K562 (cell line): ENCODE data around the gene CASKIN2. TPM values are rescaled to one million over a fixed set of nuclear protein-coding genes. Genes with fewer than 3 reads are reported as not detected.

ENCODE experiments used
- C11orf30 ChIP-seq: fragments of 450-650 bp; IDR thresholded peaks from 2 replicates; pipeline ENCODE4 v1.6.1; 2016; ENCODE audit warnings: low read depth, mild to moderate bottlenecking
- CEBPB ChIP-seq: fragments of 450-650 bp; IDR thresholded peaks from 2 replicates; pipeline ENCODE4 v1.6.1; 2016; ENCODE audit warnings: missing genetic modification characterization, missing compliant biosample characterization
- HMG20B ChIP-seq: fragments of 250-450 bp; sonication (Bioruptor Pico); IDR thresholded peaks from 2 replicates; pipeline ENCODE4 v1.5.0; 2021; ENCODE audit warnings: mild to moderate bottlenecking
- LEF1 ChIP-seq: fragments of 450-650 bp; IDR thresholded peaks from 2 replicates; pipeline ENCODE4 v1.6.1; 2016; ENCODE audit warnings: mild to moderate bottlenecking
- MCM2 ChIP-seq: fragments of 450-650 bp; IDR thresholded peaks from 2 replicates; pipeline ENCODE4 v1.6.1; 2017; ENCODE audit warnings: low read depth, mild to moderate bottlenecking
- MEF2A ChIP-seq: IDR thresholded peaks from 2 replicates; pipeline ENCODE4 v1.6.1; 2011; ENCODE audit warnings: low read depth, mild to moderate bottlenecking, low read length, moderate library complexity; ENCODE audit not compliant: control insufficient read depth
- MIER1 ChIP-seq: fragments of 450-650 bp; IDR thresholded peaks from 2 replicates; pipeline ENCODE4 v1.6.1; 2016; ENCODE audit warnings: antibody characterized with exemption, mild to moderate bottlenecking, low read depth
- NFATC3 ChIP-seq: fragments of 450-650 bp; IDR thresholded peaks from 2 replicates; pipeline ENCODE4 v1.6.1; 2017; ENCODE audit warnings: mild to moderate bottlenecking
- NFIC ChIP-seq: fragments of 450-650 bp; IDR thresholded peaks from 2 replicates; pipeline ENCODE4 v1.6.1; 2017; ENCODE audit warnings: mild to moderate bottlenecking, inconsistent platforms
- NONO ChIP-seq, 2 experiments: fragments of 200-400 bp in 1 of 2; fragments of 450-650 bp in 1 of 2; formaldehyde crosslinking in 1 of 2; IDR thresholded peaks; 2 replicates each; pipeline ENCODE4 v1.6.1; 2017; ENCODE audit warnings: low read depth in 2 of 2, mild to moderate bottlenecking in 2 of 2, moderate library complexity in 2 of 2, low read length in 1 of 2
- POLR2AphosphoS2 ChIP-seq: IDR thresholded peaks from 2 replicates; pipeline ENCODE4 v1.6.1; 2012; ENCODE audit warnings: low read length, improper control_type of control experiment
- RBFOX2 ChIP-seq: fragments of 200-400 bp; formaldehyde crosslinking; IDR thresholded peaks from 2 replicates; pipeline ENCODE4 v1.6.1; 2017; ENCODE audit warnings: low read depth, mild to moderate bottlenecking, low read length, moderate library complexity
- YY1 ChIP-seq, 3 experiments: IDR thresholded peaks; 2 replicates each; pipeline ENCODE4 v1.6.1; 2011; ENCODE audit warnings: low read length in 2 of 3, mild to moderate bottlenecking in 2 of 3, moderate library complexity in 2 of 3, borderline replicate concordance in 1 of 3, control low read depth in 1 of 3, low read depth in 1 of 3; ENCODE audit not compliant: insufficient read depth in 3 of 3, insufficient replicate concordance in 2 of 3, control insufficient read depth in 1 of 3, insufficient read length in 1 of 3; ENCODE audit errors: extremely low read depth in 1 of 3
- ZNF584 ChIP-seq: fragments of 200-800 bp; sonication (Bioruptor generic); IDR thresholded peaks from 2 replicates; pipeline ENCODE4 v1.6.1; 2016; ENCODE audit warnings: low read depth, mild to moderate bottlenecking, missing genetic modification characterization, missing compliant biosample characterization
- polyA plus RNA-seq, 8 experiments: library from polyadenylated mRNA; depleted of rRNA in 4 of 8; stranded (reverse) in 5 of 8; unstranded in 3 of 8; fragments of >200 nt; fragmentation: Nextera tagmentation in 2 of 8; fragmentation: Illumina TruSeq in 1 of 8; extraction: Ambion mirVana in 2 of 8; extraction: Trizol in 1 of 8; gene quantifications; 2 replicates each; pipeline versions ENCODE4 v1.2.1 to v1.2.3, GENCODE V29; 2011 to 2014; ENCODE audit warnings: inconsistent platforms in 1 of 8, missing spikeins in 1 of 8
- total RNA-seq, 7 experiments: library from RNA; depleted of rRNA in 6 of 7; stranded (reverse); fragments of >200 nt in 6 of 7; fragmentation: Illumina TruSeq in 2 of 7; extraction: Trizol in 2 of 7; gene quantifications; 2 replicates each; pipeline versions ENCODE4 v1.2.1 to v1.2.3, GENCODE V29; 2011 to 2021; ENCODE audit warnings: low replicate concordance in 1 of 7
- TF ChIP-seq, protein P1 (sequence below): IDR thresholded peaks from 2 replicates; pipeline ENCODE4 v1.6.1; 2011; ENCODE audit warnings: borderline replicate concordance, low read depth, mild to moderate bottlenecking, moderate library complexity, low read length; ENCODE audit not compliant: insufficient read depth, poor library complexity, severe bottlenecking
- TF ChIP-seq, protein P2 (sequence below), 2 experiments: fragments of 450-650 bp; IDR thresholded peaks; 2 replicates each; pipeline ENCODE4 v1.6.1; 2016
- TF ChIP-seq, protein P3 (sequence below): fragments of 450-650 bp; IDR thresholded peaks from 2 replicates; pipeline ENCODE4 v1.6.1; 2017; ENCODE audit warnings: mild to moderate bottlenecking, moderate library complexity
- TF ChIP-seq, protein P4 (sequence below): fragments of 250-450 bp; sonication (Bioruptor Pico); IDR thresholded peaks from 2 replicates; pipeline ENCODE4 v1.5.0; 2021; ENCODE audit warnings: mild to moderate bottlenecking, borderline replicate concordance
- TF ChIP-seq, protein P5 (sequence below): fragments of 250-450 bp; sonication (Bioruptor Pico); IDR thresholded peaks from 2 replicates; pipeline ENCODE4 v1.8.0; 2022; ENCODE audit warnings: inconsistent platforms, mild to moderate bottlenecking, moderate library complexity, borderline replicate concordance

Gene CASKIN2
- total and polyA plus RNA-seq, 9 of the 15 experiments (the other 6 are each of a cell fraction or from before 2014, with no cell fraction given), result 0.01 to 12.2 (median 2.1) TPM

DNA sequence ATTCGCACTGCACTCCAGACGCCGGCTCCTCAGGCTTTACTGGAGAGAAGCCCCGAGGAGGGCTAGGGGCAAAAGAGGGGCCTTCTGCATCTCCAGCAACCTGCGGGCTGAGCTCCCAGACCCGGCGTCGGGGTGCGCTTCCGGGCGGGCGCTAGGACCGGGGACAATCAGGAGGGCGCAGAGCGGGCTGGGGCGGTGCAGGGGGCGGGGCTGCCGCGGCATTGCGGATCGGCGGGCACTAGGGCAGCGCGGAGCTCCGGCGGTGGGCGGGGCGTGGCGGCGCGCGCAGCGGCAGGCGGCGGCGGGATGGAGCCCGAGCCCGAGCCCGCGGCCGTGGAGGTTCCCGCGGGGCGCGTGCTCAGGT is 900 bp upstream of the CASKIN2 start, which contains the start of gene TSEN54 (continued):
- TF ChIP-seq, protein P1, sequence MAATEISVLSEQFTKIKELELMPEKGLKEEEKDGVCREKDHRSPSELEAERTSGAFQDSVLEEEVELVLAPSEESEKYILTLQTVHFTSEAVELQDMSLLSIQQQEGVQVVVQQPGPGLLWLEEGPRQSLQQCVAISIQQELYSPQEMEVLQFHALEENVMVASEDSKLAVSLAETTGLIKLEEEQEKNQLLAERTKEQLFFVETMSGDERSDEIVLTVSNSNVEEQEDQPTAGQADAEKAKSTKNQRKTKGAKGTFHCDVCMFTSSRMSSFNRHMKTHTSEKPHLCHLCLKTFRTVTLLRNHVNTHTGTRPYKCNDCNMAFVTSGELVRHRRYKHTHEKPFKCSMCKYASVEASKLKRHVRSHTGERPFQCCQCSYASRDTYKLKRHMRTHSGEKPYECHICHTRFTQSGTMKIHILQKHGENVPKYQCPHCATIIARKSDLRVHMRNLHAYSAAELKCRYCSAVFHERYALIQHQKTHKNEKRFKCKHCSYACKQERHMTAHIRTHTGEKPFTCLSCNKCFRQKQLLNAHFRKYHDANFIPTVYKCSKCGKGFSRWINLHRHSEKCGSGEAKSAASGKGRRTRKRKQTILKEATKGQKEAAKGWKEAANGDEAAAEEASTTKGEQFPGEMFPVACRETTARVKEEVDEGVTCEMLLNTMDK, result no peak
- TF ChIP-seq, protein P2, sequence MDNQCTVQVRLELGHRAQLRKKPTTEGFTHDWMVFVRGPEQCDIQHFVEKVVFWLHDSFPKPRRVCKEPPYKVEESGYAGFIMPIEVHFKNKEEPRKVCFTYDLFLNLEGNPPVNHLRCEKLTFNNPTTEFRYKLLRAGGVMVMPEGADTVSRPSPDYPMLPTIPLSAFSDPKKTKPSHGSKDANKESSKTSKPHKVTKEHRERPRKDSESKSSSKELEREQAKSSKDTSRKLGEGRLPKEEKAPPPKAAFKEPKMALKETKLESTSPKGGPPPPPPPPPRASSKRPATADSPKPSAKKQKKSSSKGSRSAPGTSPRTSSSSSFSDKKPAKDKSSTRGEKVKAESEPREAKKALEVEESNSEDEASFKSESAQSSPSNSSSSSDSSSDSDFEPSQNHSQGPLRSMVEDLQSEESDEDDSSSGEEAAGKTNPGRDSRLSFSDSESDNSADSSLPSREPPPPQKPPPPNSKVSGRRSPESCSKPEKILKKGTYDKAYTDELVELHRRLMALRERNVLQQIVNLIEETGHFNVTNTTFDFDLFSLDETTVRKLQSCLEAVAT (IDR thresholded peaks at IDR 0.05), result 0 out of 4 replicates have a peak, but pooled peaks of 1 of the 2 experiments have one; percentile 69
- TF ChIP-seq, protein P3, sequence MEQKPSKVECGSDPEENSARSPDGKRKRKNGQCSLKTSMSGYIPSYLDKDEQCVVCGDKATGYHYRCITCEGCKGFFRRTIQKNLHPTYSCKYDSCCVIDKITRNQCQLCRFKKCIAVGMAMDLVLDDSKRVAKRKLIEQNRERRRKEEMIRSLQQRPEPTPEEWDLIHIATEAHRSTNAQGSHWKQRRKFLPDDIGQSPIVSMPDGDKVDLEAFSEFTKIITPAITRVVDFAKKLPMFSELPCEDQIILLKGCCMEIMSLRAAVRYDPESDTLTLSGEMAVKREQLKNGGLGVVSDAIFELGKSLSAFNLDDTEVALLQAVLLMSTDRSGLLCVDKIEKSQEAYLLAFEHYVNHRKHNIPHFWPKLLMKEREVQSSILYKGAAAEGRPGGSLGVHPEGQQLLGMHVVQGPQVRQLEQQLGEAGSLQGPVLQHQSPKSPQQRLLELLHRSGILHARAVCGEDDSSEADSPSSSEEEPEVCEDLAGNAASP, result no peak
- TF ChIP-seq C11orf30 (no peak), HMG20B (no peak), NFATC3 (no peak), NFIC (peak; percentile 78; the same call in 1 of the 2 replicates), MEF2A (no peak), YY1 (IDR thresholded peaks at IDR 0.05; ENCODE audit: borderline replicate concordance in 1 of 3, control insufficient read depth in 1 of 3, extremely low read depth in 1 of 3, insufficient read depth in 3 of 3, insufficient read length in 1 of 3, insufficient replicate concordance in 2 of 3, low read depth in 1 of 3, low read length in 2 of 3) (peak in 2 of 3 experiments; percentile 47 to 60), POLR2AphosphoS2 (no peak), MIER1 (peak; percentile 92; the same call in 1 of the 2 replicates), CEBPB (tag) (no peak), ZNF584 (CRISPR knock-in tag) (no peak), RBFOX2 (peak; percentile 42; the same call in 1 of the 2 replicates), MCM2 (no peak), NONO (IDR thresholded peaks at IDR 0.05; ENCODE audit: low read depth in 2 of 2, low read length in 1 of 2) (0 out of 4 replicates have a peak, but pooled peaks of 1 of the 2 experiments have one; percentile 19), LEF1 (no peak)
- TF ChIP-seq, protein P4, sequence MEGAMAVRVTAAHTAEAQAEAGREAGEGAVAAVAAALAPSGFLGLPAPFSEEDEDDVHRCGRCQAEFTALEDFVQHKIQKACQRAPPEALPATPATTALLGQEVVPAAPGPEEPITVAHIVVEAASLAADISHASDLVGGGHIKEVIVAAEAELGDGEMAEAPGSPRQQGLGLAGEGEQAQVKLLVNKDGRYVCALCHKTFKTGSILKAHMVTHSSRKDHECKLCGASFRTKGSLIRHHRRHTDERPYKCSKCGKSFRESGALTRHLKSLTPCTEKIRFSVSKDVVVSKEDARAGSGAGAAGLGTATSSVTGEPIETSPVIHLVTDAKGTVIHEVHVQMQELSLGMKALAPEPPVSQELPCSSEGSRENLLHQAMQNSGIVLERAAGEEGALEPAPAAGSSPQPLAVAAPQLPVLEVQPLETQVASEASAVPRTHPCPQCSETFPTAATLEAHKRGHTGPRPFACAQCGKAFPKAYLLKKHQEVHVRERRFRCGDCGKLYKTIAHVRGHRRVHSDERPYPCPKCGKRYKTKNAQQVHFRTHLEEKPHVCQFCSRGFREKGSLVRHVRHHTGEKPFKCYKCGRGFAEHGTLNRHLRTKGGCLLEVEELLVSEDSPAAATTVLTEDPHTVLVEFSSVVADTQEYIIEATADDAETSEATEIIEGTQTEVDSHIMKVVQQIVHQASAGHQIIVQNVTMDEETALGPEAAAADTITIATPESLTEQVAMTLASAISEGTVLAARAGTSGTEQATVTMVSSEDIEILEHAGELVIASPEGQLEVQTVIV (CRISPR knock-in tag), result 0 out of 2 replicates have a peak, but pooled peaks have one; percentile 61
- TF ChIP-seq, protein P5, sequence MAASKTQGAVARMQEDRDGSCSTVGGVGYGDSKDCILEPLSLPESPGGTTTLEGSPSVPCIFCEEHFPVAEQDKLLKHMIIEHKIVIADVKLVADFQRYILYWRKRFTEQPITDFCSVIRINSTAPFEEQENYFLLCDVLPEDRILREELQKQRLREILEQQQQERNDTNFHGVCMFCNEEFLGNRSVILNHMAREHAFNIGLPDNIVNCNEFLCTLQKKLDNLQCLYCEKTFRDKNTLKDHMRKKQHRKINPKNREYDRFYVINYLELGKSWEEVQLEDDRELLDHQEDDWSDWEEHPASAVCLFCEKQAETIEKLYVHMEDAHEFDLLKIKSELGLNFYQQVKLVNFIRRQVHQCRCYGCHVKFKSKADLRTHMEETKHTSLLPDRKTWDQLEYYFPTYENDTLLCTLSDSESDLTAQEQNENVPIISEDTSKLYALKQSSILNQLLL, result no peak
